HG02798 (cell line): Measurements from ENCODE around the gene NKD1.
"Not testable (repeated sequence)": the region's sequence is repeated elsewhere in the genome, so short reads cannot be mapped to it uniquely, and the experiment has no call there.

ENCODE experiments used
- ATAC-seq: cut with Tn5 transposase; IDR thresholded peaks from one replicate; pipeline ENCODE4 v1.9.1; 2021; ENCODE audit warnings: mild to moderate bottlenecking; ENCODE audit not compliant: unreplicated experiment, poor library complexity

NKD1 gene

GRCh38 chr16:50535506-50536257, 12.5 kb upstream of the NKD1 start:
- ATAC-seq, result no peak

GRCh38 chr16:50536258-50536645, 11.9 kb upstream of the NKD1 start:
- ATAC-seq, result not testable (repeated sequence)

- ATAC-seq, result no peak
Observed at GRCh38 chr16:50537533-50538290, 10.5 kb upstream of the NKD1 start.

GRCh38 chr16:50538411-50539052, 9.7 kb upstream of the NKD1 start:
- no peak for ATAC-seq

GRCh38 chr16:50539053-50539695, 9.0 kb upstream of the NKD1 start:
- no peak for ATAC-seq

- no peak for ATAC-seq
Observed at GRCh38 chr16:50539822-50540710, 8.1 kb upstream of the NKD1 start.

- ATAC-seq, result no peak
Observed at GRCh38 chr16:50540711-50541007, 7.5 kb upstream of the NKD1 start.

GRCh38 chr16:50542703-50543102, 5.5 kb upstream of the NKD1 start:
- no peak for ATAC-seq

- ATAC-seq, result no peak
Observed at GRCh38 chr16:50546125-50546524, 2.1 kb upstream of the NKD1 start.

- ATAC-seq, result peak; percentile 27
Observed at GRCh38 chr16:50547340-50548124, 664 bp upstream of the NKD1 start.

- ATAC-seq, result no peak
Observed at GRCh38 chr16:50548909-50549560, 839 bp downstream of the NKD1 start.

GRCh38 chr16:50549561-50549915, 1.3 kb downstream of the NKD1 start:
- no peak for ATAC-seq

- no peak for ATAC-seq
Observed at GRCh38 chr16:50550035-50550434, 1.8 kb downstream of the NKD1 start.

- no peak for ATAC-seq
Observed at GRCh38 chr16:50550866-50551641, 2.9 kb downstream of the NKD1 start.

GRCh38 chr16:50552476-50553101, 4.4 kb downstream of the NKD1 start:
- ATAC-seq, result no peak

- no peak for ATAC-seq
Observed at GRCh38 chr16:50553182-50553710, 5.0 kb downstream of the NKD1 start.

- ATAC-seq, result no peak
Observed at GRCh38 chr16:50553731-50554360, 5.7 kb downstream of the NKD1 start.
